ENCODE measurements around the gene ATP6V0E1.

DNA sequence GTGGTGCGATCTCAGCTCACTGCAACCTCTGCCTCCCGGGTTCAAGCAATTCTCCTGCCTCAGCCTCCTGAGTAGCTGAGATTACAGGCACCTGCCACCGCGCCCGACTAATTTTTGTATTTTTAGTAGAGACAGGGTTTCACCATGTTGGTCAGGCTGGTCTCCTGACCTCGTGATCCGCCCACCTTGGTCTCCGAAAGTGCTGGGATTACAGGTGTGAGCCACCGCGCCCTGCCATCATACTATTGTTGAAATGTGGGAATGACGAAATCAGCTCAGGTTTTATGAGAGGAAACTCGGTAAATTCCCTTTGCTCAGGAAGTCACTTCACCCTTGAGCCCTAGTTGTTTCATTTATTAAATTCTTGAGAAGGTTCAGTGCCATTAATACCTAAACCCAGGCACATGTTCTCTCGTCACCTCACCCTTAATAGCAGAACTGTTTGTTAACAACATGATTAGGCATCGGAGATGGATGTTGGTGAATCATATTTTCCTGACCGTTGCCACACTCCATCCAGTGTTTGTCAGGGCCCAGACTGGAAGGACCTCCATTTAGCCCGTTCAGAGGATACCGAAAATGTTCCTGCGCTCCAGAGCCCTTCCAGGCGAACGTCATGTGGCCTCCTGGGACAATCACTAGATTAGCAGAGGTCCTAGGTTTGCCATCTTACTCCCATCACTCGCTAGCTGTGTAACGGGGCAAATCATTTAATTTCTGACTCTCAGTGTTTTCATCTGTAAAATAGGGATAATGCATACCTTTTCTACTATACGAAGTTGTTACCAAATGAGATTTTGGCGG, 52.5 kb downstream of the ATP6V0E1 start:
- TF ChIP-seq, protein P1, sequence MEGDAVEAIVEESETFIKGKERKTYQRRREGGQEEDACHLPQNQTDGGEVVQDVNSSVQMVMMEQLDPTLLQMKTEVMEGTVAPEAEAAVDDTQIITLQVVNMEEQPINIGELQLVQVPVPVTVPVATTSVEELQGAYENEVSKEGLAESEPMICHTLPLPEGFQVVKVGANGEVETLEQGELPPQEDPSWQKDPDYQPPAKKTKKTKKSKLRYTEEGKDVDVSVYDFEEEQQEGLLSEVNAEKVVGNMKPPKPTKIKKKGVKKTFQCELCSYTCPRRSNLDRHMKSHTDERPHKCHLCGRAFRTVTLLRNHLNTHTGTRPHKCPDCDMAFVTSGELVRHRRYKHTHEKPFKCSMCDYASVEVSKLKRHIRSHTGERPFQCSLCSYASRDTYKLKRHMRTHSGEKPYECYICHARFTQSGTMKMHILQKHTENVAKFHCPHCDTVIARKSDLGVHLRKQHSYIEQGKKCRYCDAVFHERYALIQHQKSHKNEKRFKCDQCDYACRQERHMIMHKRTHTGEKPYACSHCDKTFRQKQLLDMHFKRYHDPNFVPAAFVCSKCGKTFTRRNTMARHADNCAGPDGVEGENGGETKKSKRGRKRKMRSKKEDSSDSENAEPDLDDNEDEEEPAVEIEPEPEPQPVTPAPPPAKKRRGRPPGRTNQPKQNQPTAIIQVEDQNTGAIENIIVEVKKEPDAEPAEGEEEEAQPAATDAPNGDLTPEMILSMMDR (tag by site-specific recombination; IDR thresholded peaks at IDR 0.05), result no peak
- no peak for TF ChIP-seq ZNF221 (tag by site-specific recombination; IDR thresholded peaks at IDR 0.05; ENCODE audit: borderline replicate concordance)
- TF ChIP-seq, protein P2, sequence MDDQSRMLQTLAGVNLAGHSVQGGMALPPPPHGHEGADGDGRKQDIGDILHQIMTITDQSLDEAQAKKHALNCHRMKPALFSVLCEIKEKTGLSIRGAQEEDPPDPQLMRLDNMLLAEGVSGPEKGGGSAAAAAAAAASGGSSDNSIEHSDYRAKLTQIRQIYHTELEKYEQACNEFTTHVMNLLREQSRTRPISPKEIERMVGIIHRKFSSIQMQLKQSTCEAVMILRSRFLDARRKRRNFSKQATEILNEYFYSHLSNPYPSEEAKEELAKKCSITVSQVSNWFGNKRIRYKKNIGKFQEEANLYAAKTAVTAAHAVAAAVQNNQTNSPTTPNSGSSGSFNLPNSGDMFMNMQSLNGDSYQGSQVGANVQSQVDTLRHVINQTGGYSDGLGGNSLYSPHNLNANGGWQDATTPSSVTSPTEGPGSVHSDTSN (CRISPR knock-in tag; IDR thresholded peaks at IDR 0.05), result no peak
- no peak for TF ChIP-seq ZFP37 (tag by site-specific recombination; IDR thresholded peaks at IDR 0.05)
- no peak for TF ChIP-seq YY1 (tag by site-specific recombination; IDR thresholded peaks at IDR 0.05)
- TF ChIP-seq, protein P3, sequence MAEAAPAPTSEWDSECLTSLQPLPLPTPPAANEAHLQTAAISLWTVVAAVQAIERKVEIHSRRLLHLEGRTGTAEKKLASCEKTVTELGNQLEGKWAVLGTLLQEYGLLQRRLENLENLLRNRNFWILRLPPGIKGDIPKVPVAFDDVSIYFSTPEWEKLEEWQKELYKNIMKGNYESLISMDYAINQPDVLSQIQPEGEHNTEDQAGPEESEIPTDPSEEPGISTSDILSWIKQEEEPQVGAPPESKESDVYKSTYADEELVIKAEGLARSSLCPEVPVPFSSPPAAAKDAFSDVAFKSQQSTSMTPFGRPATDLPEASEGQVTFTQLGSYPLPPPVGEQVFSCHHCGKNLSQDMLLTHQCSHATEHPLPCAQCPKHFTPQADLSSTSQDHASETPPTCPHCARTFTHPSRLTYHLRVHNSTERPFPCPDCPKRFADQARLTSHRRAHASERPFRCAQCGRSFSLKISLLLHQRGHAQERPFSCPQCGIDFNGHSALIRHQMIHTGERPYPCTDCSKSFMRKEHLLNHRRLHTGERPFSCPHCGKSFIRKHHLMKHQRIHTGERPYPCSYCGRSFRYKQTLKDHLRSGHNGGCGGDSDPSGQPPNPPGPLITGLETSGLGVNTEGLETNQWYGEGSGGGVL (tag by site-specific recombination; IDR thresholded peaks at IDR 0.05), result no peak

Measured in HEK293 (cell line).